Activated CD8-positive, alpha-beta memory T cell treated with anti-CD3 and anti-CD28 coated beads for 48 hours (primary cell): ENCODE measurements around the gene CLK4.

Experiments used
- DNase-seq, 3 experiments: peaks; one replicate each; pipeline ENCODE4 v3.0.0-alpha.2; 2020; ENCODE audit warnings: low read depth in 2 of 3, low spot score in 2 of 3

CLK4 gene

GRCh38 chr5:178587763-178588611 is 38.9 kb downstream of the CLK4 start:
- no peak for DNase-seq

GRCh38 chr5:178586396-178586795 is 40.5 kb downstream of the CLK4 start:
- no peak for DNase-seq

GRCh38 chr5:178585421-178585820 is 41.4 kb downstream of the CLK4 start:
- peak in 1 of 3 experiments; percentile 55 for DNase-seq

GRCh38 chr5:178583279-178583678 is 43.6 kb downstream of the CLK4 start:
- DNase-seq, result no peak

DNA sequence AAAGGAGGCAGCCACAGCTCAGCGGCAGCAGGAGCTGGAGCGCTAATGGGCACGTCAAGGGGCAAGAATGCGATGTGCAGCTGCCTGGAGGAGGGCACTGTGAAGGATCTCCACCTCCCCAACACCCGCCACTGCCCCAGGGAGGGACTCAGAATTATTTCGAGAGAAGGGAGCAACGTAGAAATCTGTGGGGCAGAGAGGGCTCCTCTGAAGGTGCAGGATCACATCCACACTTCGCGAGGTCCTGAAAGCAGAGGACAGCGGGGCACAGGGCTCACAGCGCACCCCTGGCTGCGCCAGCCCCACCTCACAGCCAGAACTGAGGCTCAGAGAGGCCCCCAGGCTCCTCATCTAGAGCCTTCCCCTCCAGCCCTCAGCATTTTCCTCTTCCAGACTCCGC is 44.6 kb downstream of the CLK4 start:
- DNase-seq, result no peak

DNA sequence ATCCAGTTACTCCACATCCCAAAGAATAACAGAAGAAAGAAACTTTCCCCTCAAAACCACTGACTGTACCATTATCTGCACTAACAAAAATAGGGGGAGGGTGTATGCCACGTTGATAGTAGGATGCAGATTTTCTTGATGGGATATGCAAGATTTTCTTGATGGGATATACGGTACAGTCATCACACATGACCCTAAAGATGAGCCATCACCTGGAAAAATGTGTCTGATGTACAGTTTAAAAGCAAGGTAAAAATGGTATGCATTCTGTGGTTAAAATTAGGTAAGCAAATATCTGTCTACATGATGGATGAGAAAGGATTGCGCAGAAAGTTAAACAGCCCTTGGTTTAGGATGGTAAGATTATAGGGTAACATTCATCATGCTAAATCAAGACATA is 45.2 kb downstream of the CLK4 start:
- DNase-seq, result no peak

GRCh38 chr5:178580271-178580955 is 46.4 kb downstream of the CLK4 start:
- DNase-seq, result no peak

GRCh38 chr5:178577944-178578343 is 48.9 kb downstream of the CLK4 start:
- DNase-seq, result no peak

DNA sequence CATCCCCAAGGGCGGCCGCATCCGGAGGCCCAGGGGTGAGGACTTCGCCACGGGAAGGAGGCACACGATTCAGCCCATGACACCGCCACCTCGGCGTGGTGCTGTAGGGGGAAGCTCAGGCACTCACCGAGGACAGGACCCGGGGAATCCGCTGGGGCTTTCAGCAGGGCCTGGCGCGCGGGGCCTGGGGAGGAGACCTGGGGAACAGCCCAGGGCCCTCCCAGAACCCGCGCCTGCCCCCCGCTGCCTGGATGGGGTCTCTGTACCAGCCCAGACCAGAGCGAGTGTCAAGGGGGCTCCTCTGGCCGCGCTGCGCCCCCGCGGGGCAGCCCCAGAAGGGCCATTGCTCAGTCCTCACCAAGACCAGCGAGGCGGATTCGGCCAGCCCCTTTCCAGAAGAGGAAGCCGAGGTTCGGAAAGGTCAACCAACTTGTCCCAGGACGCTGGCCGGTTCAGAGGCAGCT is 49.4 kb downstream of the CLK4 start:
- DNase-seq, result no peak

DNA sequence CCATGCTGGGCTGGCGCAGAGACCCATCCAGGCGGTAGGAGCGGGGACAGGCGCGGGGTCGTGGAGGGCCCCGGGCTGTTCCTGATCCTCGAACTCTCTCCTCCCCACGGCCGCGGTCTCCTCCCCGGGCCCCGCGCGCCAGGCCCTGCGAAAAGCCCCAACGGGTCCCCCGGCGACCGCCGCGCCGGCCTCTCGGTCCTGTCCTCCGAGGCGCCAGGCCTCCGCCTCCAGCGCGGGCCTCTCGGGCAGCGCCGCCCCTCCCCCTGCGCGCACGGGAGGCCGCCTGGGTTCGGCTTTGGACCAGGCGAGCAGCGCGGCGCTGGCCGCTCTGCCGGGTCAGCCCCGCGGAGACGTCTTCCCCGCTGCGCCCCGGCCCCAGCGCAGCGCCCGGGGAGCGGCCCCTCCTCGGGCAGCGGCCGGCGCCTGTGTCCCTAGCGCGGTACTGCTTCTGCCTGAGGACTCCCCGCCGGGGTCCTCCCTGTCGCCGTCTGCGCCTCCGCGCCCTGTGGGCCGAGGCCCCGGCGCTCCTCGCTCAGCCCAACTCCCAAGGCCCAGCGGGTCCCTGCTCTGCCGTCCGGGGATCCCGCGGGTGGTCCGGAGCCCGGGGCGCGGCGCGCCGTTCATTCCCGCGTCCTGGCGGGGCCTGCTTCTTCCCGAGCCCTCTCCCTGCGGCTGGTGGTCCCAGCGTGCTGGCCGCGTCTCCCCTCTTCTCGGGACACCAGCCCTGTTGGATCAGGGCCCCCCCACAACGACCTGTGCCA is 50.1 kb downstream of the CLK4 start:
- DNase-seq, result no peak

DNA sequence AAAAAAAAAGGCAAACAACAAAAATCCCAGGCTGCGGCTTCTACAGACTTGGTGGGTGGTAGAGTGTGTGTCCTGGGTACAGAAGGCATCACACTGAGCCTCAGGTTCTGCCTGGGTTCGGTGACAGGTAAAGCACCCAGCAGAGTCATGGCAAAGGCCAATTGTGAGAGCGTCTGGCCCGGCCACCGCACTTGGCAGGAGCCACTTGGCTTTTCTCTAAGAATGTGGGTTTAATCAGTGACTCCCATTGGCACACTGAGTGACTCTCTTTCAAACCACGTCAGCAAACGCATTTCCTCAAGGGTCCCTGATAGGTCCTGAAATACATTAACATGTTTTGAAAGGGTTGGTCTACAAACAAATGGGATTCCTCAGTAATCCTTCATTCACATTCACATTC is 53.6 kb downstream of the CLK4 start:
- DNase-seq, result no peak

DNA sequence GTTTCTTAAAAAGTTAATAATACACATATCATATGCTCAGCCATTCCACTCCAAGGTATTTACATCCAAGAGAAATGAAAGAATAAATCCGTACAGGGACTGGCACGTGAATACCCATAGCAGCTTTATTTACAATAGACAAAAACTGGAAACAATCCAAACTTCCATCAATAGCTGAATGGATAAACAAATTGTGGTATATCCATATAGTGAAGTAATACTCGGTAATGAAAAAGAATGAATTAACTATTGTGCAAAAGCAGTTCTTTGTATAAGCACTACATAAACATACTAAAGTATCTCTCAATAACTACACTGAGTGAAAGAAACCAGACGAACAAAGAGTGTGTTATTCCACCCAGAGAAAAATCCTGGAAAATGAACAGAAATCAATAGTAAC is 54.2 kb downstream of the CLK4 start:
- DNase-seq, result no peak

DNA sequence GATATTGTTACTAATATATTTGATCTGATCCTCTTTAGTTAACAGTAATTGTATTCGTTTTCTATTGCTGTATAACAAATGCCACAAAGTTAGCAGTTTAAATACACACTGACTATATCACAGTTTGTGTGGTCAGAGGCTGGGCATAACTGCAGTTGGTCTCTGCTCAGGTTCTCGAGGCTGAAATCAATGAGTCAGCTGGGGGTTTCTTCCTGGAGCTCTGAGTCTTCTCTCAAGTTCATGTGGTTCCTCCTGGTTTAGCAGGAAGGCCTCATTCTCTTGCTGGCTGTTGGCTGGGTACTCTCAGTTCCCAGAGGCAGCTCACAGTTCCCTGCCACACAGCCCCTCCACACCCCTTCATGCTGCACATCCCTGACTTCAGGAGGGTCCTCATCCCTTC is 57.4 kb downstream of the CLK4 start:
- no peak for DNase-seq

DNA sequence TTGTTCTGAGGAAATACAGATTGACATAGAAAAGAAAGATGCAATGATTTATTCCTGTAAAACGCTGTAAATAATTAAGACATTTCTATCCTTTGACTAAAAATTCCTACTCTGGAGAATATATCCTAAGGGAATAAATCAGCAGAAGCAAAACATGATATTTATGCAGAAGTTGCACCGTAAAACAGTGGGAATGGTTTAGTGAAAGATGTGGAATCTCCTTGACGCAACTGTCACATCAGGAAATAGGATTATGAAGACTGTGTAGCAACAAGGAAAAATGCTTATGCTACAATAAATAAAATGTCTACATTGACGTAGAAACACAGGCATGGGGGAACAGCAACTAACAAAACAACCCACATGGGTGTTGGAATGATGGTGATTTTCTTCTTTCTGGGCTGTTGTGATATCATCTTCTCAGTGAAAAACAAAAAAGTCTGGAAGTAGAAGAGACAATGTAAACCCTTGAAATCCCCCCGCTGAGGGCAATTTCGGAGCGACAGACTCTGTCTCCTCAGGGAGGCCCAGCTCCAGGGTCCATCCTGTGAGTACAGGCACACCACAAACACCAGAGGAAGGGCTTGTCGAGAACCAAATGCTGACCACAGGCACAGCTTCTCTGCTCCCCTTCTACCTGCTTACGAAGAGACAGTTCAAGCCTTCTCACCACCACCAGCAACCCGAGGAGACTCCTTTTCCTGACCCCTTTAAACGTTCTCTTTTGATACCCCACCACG is 61.9 kb downstream of the CLK4 start:
- no peak for DNase-seq

DNA sequence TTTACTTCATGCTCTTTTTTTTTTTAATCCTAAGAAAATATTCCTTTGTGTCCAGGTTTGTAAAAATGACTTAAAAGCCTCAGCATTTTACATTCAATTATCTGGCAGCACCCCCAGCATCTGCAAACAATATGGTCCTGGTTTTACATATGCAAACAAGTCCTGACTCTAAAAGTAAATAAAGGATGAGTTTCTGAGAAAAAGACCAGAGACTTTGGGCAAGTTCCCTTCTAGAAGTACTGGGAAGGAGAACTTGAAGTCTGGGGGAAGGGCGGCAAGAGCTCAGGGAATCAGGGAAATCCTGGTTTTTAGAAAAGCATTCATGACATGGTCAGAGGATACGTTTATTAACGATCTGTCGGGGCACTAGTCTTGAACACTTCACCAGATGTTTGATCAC is 62.5 kb downstream of the CLK4 start:
- DNase-seq, result no peak

DNA sequence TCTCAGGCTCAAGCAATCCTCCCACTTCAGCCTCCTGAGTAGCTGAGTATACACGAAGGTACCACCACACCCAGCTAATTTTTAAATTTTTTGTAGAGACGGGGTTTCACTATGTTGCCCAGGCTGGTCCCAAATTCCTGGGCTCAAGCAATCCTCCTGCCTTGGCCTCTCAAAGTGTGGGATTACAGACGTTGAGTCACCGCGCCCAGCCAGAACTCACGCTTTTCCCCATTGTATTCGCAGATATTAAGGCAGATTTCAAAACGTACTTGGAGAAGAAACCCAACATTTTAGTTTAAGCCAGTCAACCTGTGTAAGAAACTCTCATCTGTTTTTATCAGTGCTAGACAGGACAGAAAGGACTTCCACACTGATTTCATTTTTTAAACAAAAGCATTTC is 63.2 kb downstream of the CLK4 start:
- DNase-seq, result no peak

DNA sequence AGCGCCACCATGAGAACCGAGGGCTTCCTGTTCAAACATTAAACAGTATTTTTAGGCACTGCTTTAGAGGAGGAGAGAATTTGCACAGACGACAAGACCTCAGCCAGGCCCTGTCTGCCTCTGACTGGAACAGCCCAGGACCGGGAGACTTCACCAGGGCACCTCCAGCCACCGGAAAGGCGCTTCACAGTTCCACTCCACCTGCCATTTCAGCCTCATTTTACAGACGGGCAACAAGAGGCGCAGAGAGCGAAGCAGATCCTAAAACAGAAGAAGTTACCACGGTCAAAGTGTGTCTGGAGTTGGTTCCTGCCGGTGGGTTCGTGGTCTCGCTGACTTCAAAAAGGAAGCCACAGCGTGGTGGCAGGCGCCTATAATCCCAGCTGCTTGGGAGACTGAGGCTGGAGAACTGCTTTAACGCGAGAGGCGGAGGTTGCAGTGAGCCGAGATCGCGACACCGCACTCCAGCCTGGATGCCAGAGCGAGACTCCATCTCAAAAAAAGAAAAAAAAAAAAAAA is 65.0 kb downstream of the CLK4 start:
- no peak for DNase-seq

DNA sequence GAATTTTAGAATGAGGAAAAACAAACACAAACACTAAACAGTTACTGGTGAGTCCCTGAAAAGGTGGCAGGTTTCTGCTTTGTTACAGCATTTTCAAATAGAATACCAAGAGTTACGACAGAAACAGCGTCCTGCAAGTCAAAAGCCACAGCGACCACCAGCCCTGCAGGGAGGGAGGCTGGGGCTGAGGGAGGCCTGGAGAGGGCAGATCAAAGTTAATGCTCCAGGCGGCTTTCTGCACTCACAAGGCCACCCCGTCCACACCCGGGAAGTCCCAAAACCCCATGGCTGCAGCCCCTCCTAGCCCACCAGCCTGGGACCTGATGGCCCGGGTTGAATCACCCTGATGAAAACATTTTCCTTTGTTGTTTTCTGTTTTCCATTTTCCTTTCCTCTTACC is 65.9 kb downstream of the CLK4 start:
- no peak for DNase-seq

- no peak for DNase-seq
Observed at GRCh38 chr5:178557416-178557815, 69.4 kb downstream of the CLK4 start.

DNA sequence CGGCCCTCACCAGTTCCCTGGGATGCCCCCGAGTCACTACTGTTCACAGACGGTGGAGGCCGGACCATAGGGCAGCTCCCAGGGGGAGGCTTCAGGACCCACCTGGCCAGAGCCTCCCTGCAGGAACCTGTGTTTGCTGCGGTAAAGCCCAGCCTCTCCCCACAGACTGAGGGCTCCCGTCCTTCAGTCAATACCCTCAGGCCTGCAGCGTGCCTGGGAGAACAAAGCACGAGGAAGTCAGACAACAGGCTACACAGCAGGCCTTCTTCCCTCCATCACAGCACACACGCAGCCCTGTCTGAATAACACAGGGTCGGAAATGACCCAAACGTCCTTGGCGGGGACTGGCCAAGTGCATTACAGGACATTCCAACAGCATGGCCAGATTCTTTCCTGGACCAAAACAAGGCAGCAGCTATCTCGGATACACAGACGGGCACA is 71.1 kb downstream of the CLK4 start:
- DNase-seq, result no peak

DNA sequence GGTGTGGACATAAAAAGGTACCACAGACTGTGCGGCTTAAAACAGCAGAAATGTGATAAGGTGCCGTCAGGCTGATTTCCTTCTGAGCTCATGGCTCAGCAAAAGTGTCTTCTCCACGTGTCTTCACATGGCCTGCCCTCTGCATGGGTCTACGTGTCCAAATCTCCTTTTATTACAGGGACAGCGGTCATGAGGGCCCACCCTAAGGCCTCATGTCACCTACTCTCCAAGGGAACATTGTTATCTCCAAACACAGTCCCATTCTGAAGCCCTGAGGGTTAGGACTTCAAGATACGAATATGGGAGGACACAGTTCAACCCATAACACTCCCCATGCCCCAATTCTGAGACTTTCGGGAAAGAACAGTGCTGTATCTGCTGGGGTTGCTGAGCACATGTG is 71.8 kb downstream of the CLK4 start:
- DNase-seq, result no peak
